Lower lobe of right lung (tissue), 2 donors: ENCODE data around the gene ATAD3B. TPM values are rescaled to one million over a fixed set of nuclear protein-coding genes. Genes with fewer than 3 reads are reported as not detected.

Source experiments
- ATAC-seq, 2 donors: fragments of 200-7000 bp; cut with Tn5 transposase; one replicate each; pipeline ENCODE4 v1.9.1; 2020 to 2022; ENCODE audit warnings: mild to moderate bottlenecking in 2 of 2, moderate library complexity in 2 of 2
- DNase-seq: peaks from one replicate; pipeline ENCODE4 v3.0.0-alpha.2; 2020
- H3K27ac ChIP-seq: fragments of 200-600 bp; one replicate; pipeline ENCODE4 v1.8.0; 2022
- H3K27me3 ChIP-seq: fragments of 200-600 bp; one replicate; pipeline ENCODE4 v1.8.0; 2022; ENCODE audit warnings: low read depth
- H3K36me3 ChIP-seq: fragments of 200-600 bp; one replicate; pipeline ENCODE4 v1.8.0; 2022; ENCODE audit warnings: mild to moderate bottlenecking
- H3K4me1 ChIP-seq: fragments of 200-600 bp; one replicate; pipeline ENCODE4 v1.8.0; 2022
- H3K4me3 ChIP-seq: fragments of 200-600 bp; one replicate; pipeline ENCODE4 v1.8.0; 2022; ENCODE audit warnings: mild to moderate bottlenecking
- H3K9me3 ChIP-seq: fragments of 200-600 bp; one replicate; pipeline ENCODE4 v1.8.0; 2022
- intact Hi-C: fragments of 100-400 bp; cut with DNase I; formaldehyde crosslinking; loops from one replicate; pipeline ENCODE4 v1.11.0; 2022
- total RNA-seq: library from RNA; stranded (reverse); fragmentation: NEBNext Ultra II Directional; extraction: Animal tissue kit (Norgen Biotek cat#: 25700); gene quantifications from one replicate; pipeline ENCODE4 v1.2.1, GENCODE V29; 2021
- TF ChIP-seq, protein P1 (sequence below): fragments of 200-600 bp; IDR thresholded peaks from one replicate; pipeline ENCODE4 v1.8.0; 2022; ENCODE audit warnings: antibody characterized with exemption, mild to moderate bottlenecking
- donor health status: DM: no; HTN: yes; CAD: no; lungs with severe emphysema.

Gene ATAD3B
- total RNA-seq, 1 donor from 2014 or later = 19.0 TPM

GRCh38 chr1:1434824-1435105 lies 36.8 kb upstream of the ATAD3B start:
- Histone ChIP-seq H3K9me3 (no peaks in the 10 kb centered on the region), H3K4me1 (peaks cover 85% of the 10 kb centered on the region), H3K36me3 (no peaks in the 10 kb centered on the region), H3K27me3 (peaks cover 16% of the 10 kb centered on the region), H3K4me3 (peak overlapping the region; percentile 57), H3K27ac (peak overlapping the region; percentile 89)
- TF ChIP-seq, protein P1, sequence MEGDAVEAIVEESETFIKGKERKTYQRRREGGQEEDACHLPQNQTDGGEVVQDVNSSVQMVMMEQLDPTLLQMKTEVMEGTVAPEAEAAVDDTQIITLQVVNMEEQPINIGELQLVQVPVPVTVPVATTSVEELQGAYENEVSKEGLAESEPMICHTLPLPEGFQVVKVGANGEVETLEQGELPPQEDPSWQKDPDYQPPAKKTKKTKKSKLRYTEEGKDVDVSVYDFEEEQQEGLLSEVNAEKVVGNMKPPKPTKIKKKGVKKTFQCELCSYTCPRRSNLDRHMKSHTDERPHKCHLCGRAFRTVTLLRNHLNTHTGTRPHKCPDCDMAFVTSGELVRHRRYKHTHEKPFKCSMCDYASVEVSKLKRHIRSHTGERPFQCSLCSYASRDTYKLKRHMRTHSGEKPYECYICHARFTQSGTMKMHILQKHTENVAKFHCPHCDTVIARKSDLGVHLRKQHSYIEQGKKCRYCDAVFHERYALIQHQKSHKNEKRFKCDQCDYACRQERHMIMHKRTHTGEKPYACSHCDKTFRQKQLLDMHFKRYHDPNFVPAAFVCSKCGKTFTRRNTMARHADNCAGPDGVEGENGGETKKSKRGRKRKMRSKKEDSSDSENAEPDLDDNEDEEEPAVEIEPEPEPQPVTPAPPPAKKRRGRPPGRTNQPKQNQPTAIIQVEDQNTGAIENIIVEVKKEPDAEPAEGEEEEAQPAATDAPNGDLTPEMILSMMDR = no peak
- intact Hi-C loops = no loop called here
- no peak for ATAC-seq
- DNase-seq = no peak

- peaks cover 79% of the 10 kb centered on the region for H3K4me1 ChIP-seq
- H3K9me3 ChIP-seq = no peaks in the 10 kb centered on the region
- peak within 1 kb of the TSS; percentile 89 for H3K27ac ChIP-seq
- peaks cover 16% of the 10 kb centered on the region for H3K27me3 ChIP-seq
- ATAC-seq = peak; percentile 55 to 61
- DNase-seq = peak; percentile 72
- peak within 1 kb of the TSS; percentile 57 for H3K4me3 ChIP-seq
- TF ChIP-seq, protein P1 = no peak
- H3K36me3 ChIP-seq = no peaks in the 10 kb centered on the region
- intact Hi-C loops = no loop called here
These were observed 36.3 kb upstream of the ATAD3B start, which contains the start of gene VWA1 for GRCh38 chr1:1435106-1435903. Gene VWA1, plus strand, starts transcription at chr1:1435690. Its CDS starts 59 bp downstream, at chr1:1435749.

- H3K9me3 ChIP-seq = no peaks in the 10 kb centered on the region
- intact Hi-C loops = no loop called here
- H3K27me3 ChIP-seq = peaks cover 16% of the 10 kb centered on the region
- TF ChIP-seq, protein P1 = no peak
- ATAC-seq = no peak
- H3K4me3 ChIP-seq = peak overlapping the region; percentile 57
- H3K27ac ChIP-seq = peak overlapping the region; percentile 89
- no peak for DNase-seq
- no peaks in the 10 kb centered on the region for H3K36me3 ChIP-seq
- H3K4me1 ChIP-seq = peaks cover 79% of the 10 kb centered on the region
These were observed 35.5 kb upstream of the ATAD3B start for GRCh38 chr1:1435911-1436629.

GRCh38 chr1:1436630-1437032 lies 34.9 kb upstream of the ATAD3B start:
- DNase-seq (no peak), ATAC-seq (no peak)
- intact Hi-C loops = no loop called here
- Histone ChIP-seq H3K27me3 (peaks cover 16% of the 10 kb centered on the region), H3K36me3 (no peaks in the 10 kb centered on the region), H3K27ac (peak overlapping the region; percentile 89), H3K9me3 (no peaks in the 10 kb centered on the region), H3K4me3 (peak overlapping the region; percentile 57), H3K4me1 (peaks cover 79% of the 10 kb centered on the region)
- TF ChIP-seq, protein P1 = no peak

DNA sequence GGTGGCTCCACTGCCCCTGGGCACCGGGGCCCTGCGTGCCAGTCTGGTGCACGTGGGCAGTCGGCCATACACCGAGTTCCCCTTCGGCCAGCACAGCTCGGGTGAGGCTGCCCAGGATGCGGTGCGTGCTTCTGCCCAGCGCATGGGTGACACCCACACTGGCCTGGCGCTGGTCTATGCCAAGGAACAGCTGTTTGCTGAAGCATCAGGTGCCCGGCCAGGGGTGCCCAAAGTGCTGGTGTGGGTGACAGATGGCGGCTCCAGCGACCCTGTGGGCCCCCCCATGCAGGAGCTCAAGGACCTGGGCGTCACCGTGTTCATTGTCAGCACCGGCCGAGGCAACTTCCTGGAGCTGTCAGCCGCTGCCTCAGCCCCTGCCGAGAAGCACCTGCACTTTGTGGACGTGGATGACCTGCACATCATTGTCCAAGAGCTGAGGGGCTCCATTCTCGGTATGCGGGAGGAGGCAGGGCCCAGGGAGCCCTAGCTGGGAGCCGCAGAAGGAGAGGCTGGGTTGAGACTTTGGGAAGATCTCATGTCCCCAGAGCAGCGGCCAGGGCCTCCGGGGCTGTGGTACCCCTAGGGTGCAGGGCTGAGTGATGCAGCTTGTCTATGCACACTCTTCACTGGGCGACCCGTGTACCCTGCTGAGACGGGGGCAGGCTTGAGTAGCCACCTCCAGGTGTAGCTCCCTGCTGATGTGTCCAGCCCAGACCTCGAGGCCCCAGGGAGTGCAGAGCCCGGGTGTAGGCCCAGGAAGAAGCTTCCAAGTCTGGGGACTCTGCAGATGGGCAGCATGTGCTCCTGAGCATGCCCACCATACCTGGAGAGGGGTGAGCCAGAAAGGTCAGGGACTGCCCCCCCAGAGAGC lies 34.3 kb upstream of the ATAD3B start:
- peaks cover 16% of the 10 kb centered on the region for H3K27me3 ChIP-seq
- TF ChIP-seq, protein P1 = no peak
- DNase-seq (no peak), ATAC-seq (no peak)
- peaks cover 79% of the 10 kb centered on the region for H3K4me1 ChIP-seq
- intact Hi-C loops = no loop called here
- peak overlapping the region; percentile 57 for H3K4me3 ChIP-seq
- H3K27ac ChIP-seq = no peak overlapping the region
- H3K36me3 ChIP-seq = no peaks in the 10 kb centered on the region
- no peaks in the 10 kb centered on the region for H3K9me3 ChIP-seq
